K562 (cell line): ENCODE measurements around the gene ARHGEF7. TPM values are rescaled to one million over a fixed set of nuclear protein-coding genes. Genes with fewer than 3 reads are reported as not detected.

ENCODE experiments used
- ATAC-seq: fragments of 200-7000 bp; cut with Tn5 transposase; 3 replicates; pipeline ENCODE4 v1.9.1; 2020; ENCODE audit warnings: moderate library complexity
- BruUV-seq: library from RNA; stranded (reverse); fragments of 400-500 nt; replicated peaks from 2 replicates; lab custom pipeline; 2021; lab: Mats Ljungman, UMichigan
- CTCF ChIA-PET: fragments of 300-600 bp; formaldehyde crosslinking; extraction: SDS; loops from one replicate; lab custom pipeline; 2021; ENCODE audit warnings: low intra/inter-chr PET ratio; lab: Yijun Ruan, JAX
- POLR2A ChIA-PET: fragments of 300-600, 350-650 bp; sonication (Branson Sonifier 250); formaldehyde crosslinking; extraction: SDS; loops from one replicate; lab custom pipeline; 2021; ENCODE audit warnings: antibody characterized with exemption, inconsistent platforms; lab: Yijun Ruan, JAX
- DNase-seq, 4 experiments: peaks; one replicate each; pipeline versions ENCODE4 v3.0.0 to v3.0.0-alpha.2; 2011 to 2018; ENCODE audit warnings: low spot score in 3 of 4, mixed read lengths in 3 of 4; ENCODE audit errors: extremely low read depth in 1 of 4
- FAIRE-seq: peaks from 2 replicates; lab custom pipeline; 2011; peaks lifted over from hg19 to GRCh38; lab: Jason Lieb, UNC
- H2AFZ ChIP-seq: 2 replicates; pipeline ENCODE4 v1.6.0; 2011; ENCODE audit warnings: low read depth, low read length, control low read depth, inconsistent platforms
- H3K27ac ChIP-seq: fragments of 200-600 bp; 3 replicates; pipeline ENCODE4 v1.8.0; 2011; ENCODE audit warnings: low read depth, mild to moderate bottlenecking, control low read depth, inconsistent platforms, low read length, moderate library complexity, mixed read lengths; ENCODE audit errors: extremely low read depth
- H3K27me3 ChIP-seq, 2 experiments: fragments of 300-600 bp in 1 of 2; 2 replicates in 1 of 2; 3 replicates in 1 of 2; pipeline versions ENCODE4 v1.6.0 to v1.8.0; 2011; ENCODE audit warnings: inconsistent platforms in 2 of 2, low read length in 2 of 2, mild to moderate bottlenecking in 1 of 2, mixed read lengths in 1 of 2, moderate library complexity in 1 of 2; ENCODE audit not compliant: control insufficient read depth in 2 of 2, insufficient read depth in 2 of 2
- H3K36me3 ChIP-seq: fragments of 300-600 bp; 3 replicates; pipeline ENCODE4 v1.8.0; 2011; ENCODE audit warnings: mild to moderate bottlenecking, low read length, inconsistent platforms; ENCODE audit not compliant: control insufficient read depth, insufficient read depth
- H3K4me1 ChIP-seq, 2 experiments: fragments of 200-600 bp in 1 of 2; replicated peaks in 1 of 2; 2 replicates in 1 of 2; 3 replicates in 1 of 2; pipeline versions ENCODE4 v1.5.1 to v1.8.0; 2011; ENCODE audit warnings: inconsistent platforms in 2 of 2, low read length in 2 of 2, mild to moderate bottlenecking in 1 of 2, mixed read lengths in 1 of 2, moderate library complexity in 1 of 2; ENCODE audit not compliant: control insufficient read depth in 2 of 2, insufficient read depth in 2 of 2
- H3K4me2 ChIP-seq: 2 replicates; pipeline ENCODE4 v1.6.1; 2011; ENCODE audit warnings: low read length, control low read depth, inconsistent platforms, mixed read lengths; ENCODE audit not compliant: insufficient read depth
- H3K4me3 ChIP-seq: fragments of 200-600 bp; sonication (generic), shearing (Covaris generic); 2 replicates; pipeline ENCODE4 v1.5.1; 2016; ENCODE audit warnings: control low read depth, inconsistent platforms
- H3K79me2 ChIP-seq: fragments of 200-600 bp; 3 replicates; pipeline ENCODE4 v1.8.0; 2011; ENCODE audit warnings: low read length, inconsistent platforms; ENCODE audit not compliant: control insufficient read depth, insufficient read depth
- H3K9ac ChIP-seq, 2 experiments: 2 replicates each; pipeline versions ENCODE4 v1.6.0 to v1.6.1; 2011; ENCODE audit warnings: low read depth in 2 of 2, low read length in 2 of 2, control low read depth in 1 of 2, inconsistent platforms in 1 of 2, mild to moderate bottlenecking in 1 of 2, mixed read lengths in 1 of 2; ENCODE audit not compliant: insufficient read depth in 1 of 2
- H3K9me1 ChIP-seq: one replicate; pipeline ENCODE4 v1.6.0; 2011; ENCODE audit warnings: inconsistent platforms, mild to moderate bottlenecking, low read length, moderate library complexity; ENCODE audit not compliant: control insufficient read depth, insufficient read depth
- H3K9me3 ChIP-seq: replicated peaks from 2 replicates; pipeline ENCODE4 v1.5.1; 2011; ENCODE audit warnings: low read depth, low read length, inconsistent platforms; ENCODE audit not compliant: control insufficient read depth, insufficient read depth
- H4K20me1 ChIP-seq: replicated peaks from 2 replicates; pipeline ENCODE4 v1.6.1; 2011; ENCODE audit warnings: low read length, inconsistent platforms, mixed read lengths; ENCODE audit not compliant: control insufficient read depth, insufficient read depth
- BCOR ChIP-seq: fragments of 450-650 bp; IDR thresholded peaks from 2 replicates; pipeline ENCODE4 v1.6.1; 2016
- DPF2 ChIP-seq: fragments of 450-650 bp; IDR thresholded peaks from 2 replicates; pipeline ENCODE4 v1.6.1; 2016
- EP400 ChIP-seq: fragments of 450-650 bp; IDR thresholded peaks from 2 replicates; pipeline ENCODE4 v1.6.1; 2017; ENCODE audit warnings: antibody characterized with exemption, mild to moderate bottlenecking, moderate library complexity
- MBD2 ChIP-seq: sonication (generic); IDR thresholded peaks from 2 replicates; pipeline ENCODE4 v1.6.1; 2016; ENCODE audit warnings: low read depth, borderline replicate concordance
- MCM3 ChIP-seq: fragments of 450-650 bp; IDR thresholded peaks from 2 replicates; pipeline ENCODE4 v1.6.1; 2016
- MCM7 ChIP-seq, 2 experiments: fragments of 450-650 bp; IDR thresholded peaks; 2 replicates each; pipeline ENCODE4 v1.6.1; 2016 to 2018
- NCOA4 ChIP-seq: fragments of 450-650 bp; IDR thresholded peaks from 2 replicates; pipeline ENCODE4 v1.6.1; 2018; ENCODE audit warnings: mild to moderate bottlenecking; ENCODE audit not compliant: partially characterized antibody
- PHF20 ChIP-seq: fragments of 450-650 bp; IDR thresholded peaks from 2 replicates; pipeline ENCODE4 v1.6.1; 2018; ENCODE audit not compliant: partially characterized antibody
- RHOXF2B ChIP-seq: fragments of 250-450 bp; sonication (Bioruptor Pico); conservative IDR thresholded peaks from 2 replicates; pipeline ENCODE4 v1.5.1; 2021
- TGIF2 ChIP-seq: sonication (generic); formaldehyde crosslinking; IDR thresholded peaks from 2 replicates; pipeline ENCODE4 v1.8.1; 2022; ENCODE audit warnings: mild to moderate bottlenecking, missing genetic modification reagents, moderate library complexity
- ZFP36 ChIP-seq: fragments of 150-350 bp; IDR thresholded peaks from 2 replicates; pipeline ENCODE4 v1.6.1; 2018; ENCODE audit warnings: low read length, low read depth; ENCODE audit not compliant: partially characterized antibody
- ZNF12 ChIP-seq: sonication (generic); formaldehyde crosslinking; IDR thresholded peaks from 2 replicates; pipeline ENCODE4 v1.4.0; 2020; ENCODE audit warnings: mild to moderate bottlenecking, missing genetic modification reagents
- ZNF79 ChIP-seq: fragments of 250-450 bp; sonication (Bioruptor Pico); IDR thresholded peaks from 2 replicates; pipeline ENCODE4 v1.4.0; 2020; ENCODE audit warnings: low read depth, mild to moderate bottlenecking, moderate library complexity
- WGBS: fragments of 100-300 bp; shearing (Covaris generic); methylation state at CpG from one replicate; pipeline ENCODE4 v1.1.6; 2016; ENCODE audit warnings: low coverage, mixed read lengths; ENCODE audit not compliant: insufficient coverage; ENCODE audit errors: missing lambda C conversion rate; 5-methylcytosine and 5-hydroxymethylcytosine counted together
- in situ Hi-C: fragments of 300-500 bp; cut with MboI; formaldehyde crosslinking; loops from 4 replicates; pipeline ENCODE4 v1.15.0; 2018; ENCODE audit warnings: inconsistent platforms, mixed read lengths
- intact Hi-C: fragments of 100-400 bp; cut with micrococcal nuclease; formaldehyde crosslinking; loops from 2 replicates; pipeline ENCODE4 v1.14.2; 2022
- polyA plus RNA-seq, 8 experiments: library from polyadenylated mRNA; depleted of rRNA in 4 of 8; stranded (reverse) in 5 of 8; unstranded in 3 of 8; fragments of >200 nt; fragmentation: Nextera tagmentation in 2 of 8; fragmentation: Illumina TruSeq in 1 of 8; extraction: Ambion mirVana in 2 of 8; extraction: Trizol in 1 of 8; gene quantifications; 2 replicates each; pipeline versions ENCODE4 v1.2.1 to v1.2.3, GENCODE V29; 2011 to 2014; ENCODE audit warnings: inconsistent platforms in 1 of 8, missing spikeins in 1 of 8
- total RNA-seq, 7 experiments: library from RNA; depleted of rRNA in 6 of 7; stranded (reverse); fragments of >200 nt in 6 of 7; fragmentation: Illumina TruSeq in 2 of 7; extraction: Trizol in 2 of 7; gene quantifications; 2 replicates each; pipeline versions ENCODE4 v1.2.1 to v1.2.3, GENCODE V29; 2011 to 2021; ENCODE audit warnings: low replicate concordance in 1 of 7
- TF ChIP-seq, protein P1 (sequence below): sonication (generic); formaldehyde crosslinking; IDR thresholded peaks from 2 replicates; pipeline ENCODE4 v1.8.1; 2023; ENCODE audit warnings: mild to moderate bottlenecking, missing genetic modification reagents
- TF ChIP-seq, protein P2 (sequence below): fragments of 450-650 bp; IDR thresholded peaks from 2 replicates; pipeline ENCODE4 v1.6.1; 2016; ENCODE audit warnings: antibody characterized with exemption
- TF ChIP-seq, protein P3 (sequence below), 2 experiments: fragments of 450-650 bp in 1 of 2; sonication (generic) in 1 of 2; formaldehyde crosslinking; conservative IDR thresholded peaks; 2 replicates each; pipeline versions ENCODE4 v1.4.0 to v1.8.1; 2020 to 2022; ENCODE audit warnings: mild to moderate bottlenecking in 1 of 2, missing genetic modification reagents in 1 of 2
- TF ChIP-seq, protein P4 (sequence below): sonication (generic); formaldehyde crosslinking; IDR thresholded peaks from 2 replicates; pipeline ENCODE4 v1.8.0; 2022; ENCODE audit warnings: missing genetic modification reagents, mild to moderate bottlenecking, borderline replicate concordance
- TF ChIP-seq, protein P5 (sequence below): fragments of 250-450 bp; sonication (Bioruptor Pico); IDR thresholded peaks from 2 replicates; pipeline ENCODE4 v1.4.0; 2020; ENCODE audit warnings: mild to moderate bottlenecking, moderate library complexity

ARHGEF7 gene
- total and polyA plus RNA-seq, 9 of the 15 experiments (the other 6 are each of a cell fraction or from before 2014, with no cell fraction given) = 2.1 to 26.8 (median 17.5) TPM

DNA sequence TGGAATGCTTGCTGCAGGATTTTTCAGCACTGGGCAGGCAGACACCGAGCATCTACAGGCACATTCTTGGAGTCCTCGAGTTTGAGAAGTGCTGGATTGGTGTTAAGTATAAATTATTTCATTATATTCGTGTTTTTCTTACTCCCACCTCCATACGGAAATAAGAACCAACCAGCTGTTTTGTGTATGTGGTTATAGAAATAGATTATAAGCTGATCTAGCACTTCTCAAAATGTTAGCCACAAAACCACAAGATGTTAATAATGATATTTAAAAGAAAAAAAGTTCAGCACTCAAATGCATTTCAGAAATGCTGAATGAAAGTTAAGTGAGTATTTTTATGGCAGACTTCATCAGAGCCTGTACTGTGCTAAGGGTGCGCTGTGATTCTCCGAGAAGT is 181.3 kb downstream of the ARHGEF7 start:
- DNase-seq = no peak
- ChIA-PET CTCF (no interaction called here), POLR2A (interaction anchor here (0.6 kb wide), 1 partner anchor 10 kb away, joined by 3 read pairs; no protein-coding TSS in a partner anchor)
- intact Hi-C loops = no loop called here
- H3K4me1 ChIP-seq = no peaks in the 10 kb centered on the region; a peak in 1 of 5 replicates
- no TSS peak for BruUV-seq
- H3K9me3 ChIP-seq = no peaks in the 10 kb centered on the region
- 87% methylated on average over 6 of the region's 6 CpGs for WGBS
- no peak overlapping the region for H2AFZ ChIP-seq
- ATAC-seq = no peak
- H3K9me1 ChIP-seq = no peaks in the 10 kb centered on the region
- H3K36me3 ChIP-seq = peaks cover 30% of the 10 kb centered on the region; the same call in 2 of the 3 replicates
- no peak overlapping the region for H3K4me2 ChIP-seq
- H4K20me1 ChIP-seq = no peaks in the 10 kb centered on the region; the same call in 1 of the 2 replicates
- no peaks in the 10 kb centered on the region for H3K27me3 ChIP-seq
- in situ Hi-C loops = no loop called here
- no peak overlapping the region for H3K4me3 ChIP-seq
- H3K79me2 ChIP-seq = no peaks in the 10 kb centered on the region
- FAIRE-seq = no peak
- H3K9ac ChIP-seq = no peak overlapping the region
- H3K27ac ChIP-seq = no peak overlapping the region
- TF ChIP-seq MBD2 (no peak), ZNF12 (CRISPR knock-in tag) (no peak), ZNF79 (CRISPR knock-in tag) (no peak), PHF20 (no peak), DPF2 (no peak), MCM3 (no peak), NCOA4 (no peak), MCM7 (IDR thresholded peaks at IDR 0.05) (no peak), TGIF2 (no peak), EP400 (no peak), ZFP36 (no peak), BCOR (no peak), RHOXF2B (no peak)
- TF ChIP-seq, protein P1, sequence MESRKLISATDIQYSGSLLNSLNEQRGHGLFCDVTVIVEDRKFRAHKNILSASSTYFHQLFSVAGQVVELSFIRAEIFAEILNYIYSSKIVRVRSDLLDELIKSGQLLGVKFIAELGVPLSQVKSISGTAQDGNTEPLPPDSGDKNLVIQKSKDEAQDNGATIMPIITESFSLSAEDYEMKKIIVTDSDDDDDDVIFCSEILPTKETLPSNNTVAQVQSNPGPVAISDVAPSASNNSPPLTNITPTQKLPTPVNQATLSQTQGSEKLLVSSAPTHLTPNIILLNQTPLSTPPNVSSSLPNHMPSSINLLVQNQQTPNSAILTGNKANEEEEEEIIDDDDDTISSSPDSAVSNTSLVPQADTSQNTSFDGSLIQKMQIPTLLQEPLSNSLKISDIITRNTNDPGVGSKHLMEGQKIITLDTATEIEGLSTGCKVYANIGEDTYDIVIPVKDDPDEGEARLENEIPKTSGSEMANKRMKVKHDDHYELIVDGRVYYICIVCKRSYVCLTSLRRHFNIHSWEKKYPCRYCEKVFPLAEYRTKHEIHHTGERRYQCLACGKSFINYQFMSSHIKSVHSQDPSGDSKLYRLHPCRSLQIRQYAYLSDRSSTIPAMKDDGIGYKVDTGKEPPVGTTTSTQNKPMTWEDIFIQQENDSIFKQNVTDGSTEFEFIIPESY (CRISPR knock-in tag) = no peak
- TF ChIP-seq, protein P2, sequence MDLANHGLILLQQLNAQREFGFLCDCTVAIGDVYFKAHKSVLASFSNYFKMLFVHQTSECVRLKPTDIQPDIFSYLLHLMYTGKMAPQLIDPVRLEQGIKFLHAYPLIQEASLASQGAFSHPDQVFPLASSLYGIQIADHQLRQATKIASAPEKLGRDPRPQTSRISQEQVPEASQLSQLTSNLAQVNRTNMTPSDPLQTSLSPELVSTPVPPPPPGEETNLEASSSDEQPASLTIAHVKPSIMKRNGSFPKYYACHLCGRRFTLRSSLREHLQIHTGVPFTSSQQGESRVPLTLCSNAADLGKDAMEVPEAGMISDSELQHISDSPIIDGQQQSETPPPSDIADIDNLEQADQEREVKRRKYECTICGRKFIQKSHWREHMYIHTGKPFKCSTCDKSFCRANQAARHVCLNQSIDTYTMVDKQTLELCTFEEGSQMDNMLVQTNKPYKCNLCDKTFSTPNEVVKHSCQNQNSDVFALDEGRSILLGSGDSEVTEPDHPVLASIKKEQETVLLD = no peak
- TF ChIP-seq, protein P3, sequence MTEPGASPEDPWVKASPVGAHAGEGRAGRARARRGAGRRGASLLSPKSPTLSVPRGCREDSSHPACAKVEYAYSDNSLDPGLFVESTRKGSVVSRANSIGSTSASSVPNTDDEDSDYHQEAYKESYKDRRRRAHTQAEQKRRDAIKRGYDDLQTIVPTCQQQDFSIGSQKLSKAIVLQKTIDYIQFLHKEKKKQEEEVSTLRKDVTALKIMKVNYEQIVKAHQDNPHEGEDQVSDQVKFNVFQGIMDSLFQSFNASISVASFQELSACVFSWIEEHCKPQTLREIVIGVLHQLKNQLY (CRISPR knock-in tag; conservative IDR thresholded peaks at IDR 0.05) = no peak
- TF ChIP-seq, protein P4, sequence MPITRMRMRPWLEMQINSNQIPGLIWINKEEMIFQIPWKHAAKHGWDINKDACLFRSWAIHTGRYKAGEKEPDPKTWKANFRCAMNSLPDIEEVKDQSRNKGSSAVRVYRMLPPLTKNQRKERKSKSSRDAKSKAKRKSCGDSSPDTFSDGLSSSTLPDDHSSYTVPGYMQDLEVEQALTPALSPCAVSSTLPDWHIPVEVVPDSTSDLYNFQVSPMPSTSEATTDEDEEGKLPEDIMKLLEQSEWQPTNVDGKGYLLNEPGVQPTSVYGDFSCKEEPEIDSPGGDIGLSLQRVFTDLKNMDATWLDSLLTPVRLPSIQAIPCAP (CRISPR knock-in tag) = no peak
- TF ChIP-seq, protein P5, sequence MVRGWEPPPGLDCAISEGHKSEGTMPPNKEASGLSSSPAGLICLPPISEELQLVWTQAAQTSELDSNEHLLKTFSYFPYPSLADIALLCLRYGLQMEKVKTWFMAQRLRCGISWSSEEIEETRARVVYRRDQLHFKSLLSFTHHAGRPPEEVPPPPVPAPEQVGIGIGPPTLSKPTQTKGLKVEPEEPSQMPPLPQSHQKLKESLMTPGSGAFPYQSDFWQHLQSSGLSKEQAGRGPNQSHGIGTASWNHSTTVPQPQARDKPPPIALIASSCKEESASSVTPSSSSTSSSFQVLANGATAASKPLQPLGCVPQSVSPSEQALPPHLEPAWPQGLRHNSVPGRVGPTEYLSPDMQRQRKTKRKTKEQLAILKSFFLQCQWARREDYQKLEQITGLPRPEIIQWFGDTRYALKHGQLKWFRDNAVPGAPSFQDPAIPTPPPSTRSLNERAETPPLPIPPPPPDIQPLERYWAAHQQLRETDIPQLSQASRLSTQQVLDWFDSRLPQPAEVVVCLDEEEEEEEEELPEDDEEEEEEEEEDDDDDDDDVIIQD = no peak
